Retinal pigment epithelial cell (primary cell): ENCODE measurements around the gene EIF4A3.

ENCODE experiments used
- DNase-seq: peaks from one replicate; pipeline ENCODE4 v3.0.0-alpha.2; 2010; ENCODE audit warnings: low read depth
- H3K4me3 ChIP-seq: 2 replicates; pipeline ENCODE4 v1.5.1; 2011; ENCODE audit warnings: mild to moderate bottlenecking, low read length, control low read depth, moderate library complexity
- TF ChIP-seq, protein P1 (sequence below): conservative IDR thresholded peaks from 2 replicates; pipeline ENCODE4 v1.5.1; 2011; ENCODE audit warnings: low read depth, low read length, control low read depth, inconsistent platforms

EIF4A3 gene

GRCh38 chr17:80190716-80191115, 43.8 kb upstream of the EIF4A3 start:
- TF ChIP-seq, protein P1, sequence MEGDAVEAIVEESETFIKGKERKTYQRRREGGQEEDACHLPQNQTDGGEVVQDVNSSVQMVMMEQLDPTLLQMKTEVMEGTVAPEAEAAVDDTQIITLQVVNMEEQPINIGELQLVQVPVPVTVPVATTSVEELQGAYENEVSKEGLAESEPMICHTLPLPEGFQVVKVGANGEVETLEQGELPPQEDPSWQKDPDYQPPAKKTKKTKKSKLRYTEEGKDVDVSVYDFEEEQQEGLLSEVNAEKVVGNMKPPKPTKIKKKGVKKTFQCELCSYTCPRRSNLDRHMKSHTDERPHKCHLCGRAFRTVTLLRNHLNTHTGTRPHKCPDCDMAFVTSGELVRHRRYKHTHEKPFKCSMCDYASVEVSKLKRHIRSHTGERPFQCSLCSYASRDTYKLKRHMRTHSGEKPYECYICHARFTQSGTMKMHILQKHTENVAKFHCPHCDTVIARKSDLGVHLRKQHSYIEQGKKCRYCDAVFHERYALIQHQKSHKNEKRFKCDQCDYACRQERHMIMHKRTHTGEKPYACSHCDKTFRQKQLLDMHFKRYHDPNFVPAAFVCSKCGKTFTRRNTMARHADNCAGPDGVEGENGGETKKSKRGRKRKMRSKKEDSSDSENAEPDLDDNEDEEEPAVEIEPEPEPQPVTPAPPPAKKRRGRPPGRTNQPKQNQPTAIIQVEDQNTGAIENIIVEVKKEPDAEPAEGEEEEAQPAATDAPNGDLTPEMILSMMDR: no peak
- H3K4me3 ChIP-seq: no peak overlapping the region

DNA sequence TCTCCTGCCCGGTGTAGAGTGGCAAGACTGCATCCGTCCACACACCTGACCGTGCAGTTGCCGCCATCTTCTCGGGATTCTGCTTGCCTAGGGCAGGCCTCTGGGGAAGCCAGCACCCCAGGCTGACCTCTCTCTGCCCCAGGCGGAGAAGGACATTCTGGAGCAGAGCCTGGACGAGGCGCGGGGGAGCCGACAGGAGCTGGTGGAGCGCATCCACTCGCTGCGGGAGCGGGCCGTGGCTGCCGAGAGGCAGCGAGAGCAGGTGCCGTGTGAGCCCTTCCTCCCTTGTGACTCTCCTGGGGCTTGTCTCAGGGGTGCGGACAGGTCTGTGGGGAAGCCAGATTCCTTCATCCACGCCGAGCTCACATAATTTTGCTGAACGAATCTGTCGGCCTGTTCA, 42.7 kb upstream of the EIF4A3 start:
- H3K4me3 ChIP-seq: no peak overlapping the region
- DNase-seq: no peak
- TF ChIP-seq, protein P1: no peak

More at GRCh38 chr17:80190716-80191115, 43.8 kb upstream of the EIF4A3 start:
- no peak for DNase-seq

DNA sequence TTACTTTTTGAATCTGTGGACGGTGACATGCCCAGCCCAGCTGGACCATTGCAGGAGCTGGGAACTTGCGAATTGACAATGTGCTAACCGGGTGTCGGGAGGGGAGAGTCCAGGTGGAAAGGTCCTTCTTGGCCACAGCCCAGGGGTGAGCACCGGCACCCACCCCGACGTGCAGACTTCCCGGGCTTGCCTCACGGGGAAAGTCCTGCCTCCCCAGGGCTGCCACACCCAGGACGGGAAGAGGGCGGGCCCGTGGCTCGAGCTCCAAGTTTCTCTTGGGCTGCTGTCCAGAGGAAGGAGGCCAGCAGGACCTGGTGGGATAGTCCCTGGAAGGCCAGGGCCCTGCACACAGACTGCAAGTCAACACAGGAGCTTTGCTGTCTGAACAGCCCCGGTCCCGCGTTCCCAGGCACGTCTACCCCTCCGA, 40.6 kb upstream of the EIF4A3 start:
- H3K4me3 ChIP-seq: no peak overlapping the region
- TF ChIP-seq, protein P1: no peak
- DNase-seq: no peak

DNA sequence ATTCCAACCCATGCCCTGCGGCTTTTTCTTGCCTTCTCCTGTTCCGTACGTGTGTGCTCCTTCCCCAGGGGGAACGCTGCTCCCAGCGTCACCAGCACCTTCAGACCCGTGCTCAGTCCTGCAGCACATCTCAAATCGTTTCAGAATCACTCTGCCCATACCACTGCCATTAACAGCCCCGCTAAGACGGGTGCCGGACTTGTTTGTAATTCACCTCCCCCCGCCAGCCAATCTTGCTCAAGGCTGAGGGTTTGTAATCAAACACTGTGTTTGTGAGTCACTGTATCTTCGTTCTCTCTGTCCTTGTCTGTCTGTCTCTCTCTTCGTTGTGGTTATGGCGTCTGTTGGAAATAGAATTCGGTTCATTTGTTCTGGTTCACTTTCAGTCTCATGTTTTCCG, 40.2 kb upstream of the EIF4A3 start:
- TF ChIP-seq, protein P1: no peak
- no peak for DNase-seq
- H3K4me3 ChIP-seq: no peak overlapping the region

GRCh38 chr17:80185968-80186367, 39.0 kb upstream of the EIF4A3 start:
- no peak for DNase-seq
- TF ChIP-seq, protein P1: no peak
- no peak overlapping the region for H3K4me3 ChIP-seq

- TF ChIP-seq, protein P1: no peak
- DNase-seq: no peak
- no peak overlapping the region for H3K4me3 ChIP-seq
Observed at GRCh38 chr17:80184423-80184714, 37.4 kb upstream of the EIF4A3 start.

- TF ChIP-seq, protein P1: no peak
- no peak for DNase-seq
- H3K4me3 ChIP-seq: no peak overlapping the region
Observed at GRCh38 chr17:80183581-80184422, 36.9 kb upstream of the EIF4A3 start.
